ENCODE measurements around the gene ARHGAP24. TPM values are rescaled to one million over a fixed set of nuclear protein-coding genes. Genes with fewer than 3 reads are reported as not detected.

ARHGAP24 gene
- total and polyA plus RNA-seq, 10 of the 15 experiments (the other 5 are each of a cell fraction or from before 2014, with no cell fraction given): 0.10 to 4.2 (median 0.52) TPM

DNA sequence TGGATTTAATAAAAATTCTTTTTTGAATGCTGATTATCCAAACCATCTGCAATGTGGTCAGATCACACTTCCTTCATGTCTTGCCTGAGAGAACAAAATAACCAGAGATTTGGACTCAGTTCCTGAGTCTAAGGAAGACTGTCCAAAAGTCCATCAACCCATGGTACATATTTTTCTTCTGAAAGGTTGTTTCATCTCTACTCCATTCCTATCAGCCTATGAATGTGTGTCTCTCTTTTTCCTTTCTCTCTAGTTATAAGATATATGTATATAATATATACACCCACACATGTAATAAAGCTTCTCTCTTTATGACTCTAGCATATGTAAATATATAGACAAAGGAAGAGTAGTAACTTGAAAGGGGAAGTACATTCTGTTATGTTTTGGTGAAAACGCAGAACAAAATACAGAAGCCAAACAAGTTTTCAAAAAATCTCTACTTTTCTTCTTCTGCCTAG, 226.9 kb downstream of the ARHGAP24 start (continued):
- no peak for TF ChIP-seq SMARCA5 (IDR thresholded peaks at IDR 0.05)
- TF ChIP-seq ZNF384 (IDR thresholded peaks at IDR 0.05; ENCODE audit: borderline replicate concordance, low read depth, low read length): no peak
- TF ChIP-seq, protein P1, sequence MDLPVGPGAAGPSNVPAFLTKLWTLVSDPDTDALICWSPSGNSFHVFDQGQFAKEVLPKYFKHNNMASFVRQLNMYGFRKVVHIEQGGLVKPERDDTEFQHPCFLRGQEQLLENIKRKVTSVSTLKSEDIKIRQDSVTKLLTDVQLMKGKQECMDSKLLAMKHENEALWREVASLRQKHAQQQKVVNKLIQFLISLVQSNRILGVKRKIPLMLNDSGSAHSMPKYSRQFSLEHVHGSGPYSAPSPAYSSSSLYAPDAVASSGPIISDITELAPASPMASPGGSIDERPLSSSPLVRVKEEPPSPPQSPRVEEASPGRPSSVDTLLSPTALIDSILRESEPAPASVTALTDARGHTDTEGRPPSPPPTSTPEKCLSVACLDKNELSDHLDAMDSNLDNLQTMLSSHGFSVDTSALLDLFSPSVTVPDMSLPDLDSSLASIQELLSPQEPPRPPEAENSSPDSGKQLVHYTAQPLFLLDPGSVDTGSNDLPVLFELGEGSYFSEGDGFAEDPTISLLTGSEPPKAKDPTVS (IDR thresholded peaks at IDR 0.05; ENCODE audit: low read depth, low read length): no peak
- no peak for TF ChIP-seq STAT1 (conservative IDR thresholded peaks at IDR 0.05)
- TF ChIP-seq, protein P2, sequence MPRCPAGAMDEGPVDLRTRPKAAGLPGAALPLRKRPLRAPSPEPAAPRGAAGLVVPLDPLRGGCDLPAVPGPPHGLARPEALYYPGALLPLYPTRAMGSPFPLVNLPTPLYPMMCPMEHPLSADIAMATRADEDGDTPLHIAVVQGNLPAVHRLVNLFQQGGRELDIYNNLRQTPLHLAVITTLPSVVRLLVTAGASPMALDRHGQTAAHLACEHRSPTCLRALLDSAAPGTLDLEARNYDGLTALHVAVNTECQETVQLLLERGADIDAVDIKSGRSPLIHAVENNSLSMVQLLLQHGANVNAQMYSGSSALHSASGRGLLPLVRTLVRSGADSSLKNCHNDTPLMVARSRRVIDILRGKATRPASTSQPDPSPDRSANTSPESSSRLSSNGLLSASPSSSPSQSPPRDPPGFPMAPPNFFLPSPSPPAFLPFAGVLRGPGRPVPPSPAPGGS (IDR thresholded peaks at IDR 0.05; ENCODE audit: borderline replicate concordance, insufficient read depth, low read depth, low read length, poor library complexity, severe bottlenecking): no peak
- peak; percentile 53 for TF ChIP-seq RUNX3 (IDR thresholded peaks at IDR 0.05; ENCODE audit: low read length)
- TF ChIP-seq ATF7 (IDR thresholded peaks at IDR 0.05; ENCODE audit: low read depth): peak; percentile 73
- TF ChIP-seq IRF4 (IDR thresholded peaks at IDR 0.05; ENCODE audit: low read depth, low read length): peak; percentile 62; the same call in 1 of the 2 replicates
- no peak for TF ChIP-seq TCF3 (IDR thresholded peaks at IDR 0.05; ENCODE audit: borderline replicate concordance, insufficient read depth, low read depth, low read length)
- TF ChIP-seq, protein P3, sequence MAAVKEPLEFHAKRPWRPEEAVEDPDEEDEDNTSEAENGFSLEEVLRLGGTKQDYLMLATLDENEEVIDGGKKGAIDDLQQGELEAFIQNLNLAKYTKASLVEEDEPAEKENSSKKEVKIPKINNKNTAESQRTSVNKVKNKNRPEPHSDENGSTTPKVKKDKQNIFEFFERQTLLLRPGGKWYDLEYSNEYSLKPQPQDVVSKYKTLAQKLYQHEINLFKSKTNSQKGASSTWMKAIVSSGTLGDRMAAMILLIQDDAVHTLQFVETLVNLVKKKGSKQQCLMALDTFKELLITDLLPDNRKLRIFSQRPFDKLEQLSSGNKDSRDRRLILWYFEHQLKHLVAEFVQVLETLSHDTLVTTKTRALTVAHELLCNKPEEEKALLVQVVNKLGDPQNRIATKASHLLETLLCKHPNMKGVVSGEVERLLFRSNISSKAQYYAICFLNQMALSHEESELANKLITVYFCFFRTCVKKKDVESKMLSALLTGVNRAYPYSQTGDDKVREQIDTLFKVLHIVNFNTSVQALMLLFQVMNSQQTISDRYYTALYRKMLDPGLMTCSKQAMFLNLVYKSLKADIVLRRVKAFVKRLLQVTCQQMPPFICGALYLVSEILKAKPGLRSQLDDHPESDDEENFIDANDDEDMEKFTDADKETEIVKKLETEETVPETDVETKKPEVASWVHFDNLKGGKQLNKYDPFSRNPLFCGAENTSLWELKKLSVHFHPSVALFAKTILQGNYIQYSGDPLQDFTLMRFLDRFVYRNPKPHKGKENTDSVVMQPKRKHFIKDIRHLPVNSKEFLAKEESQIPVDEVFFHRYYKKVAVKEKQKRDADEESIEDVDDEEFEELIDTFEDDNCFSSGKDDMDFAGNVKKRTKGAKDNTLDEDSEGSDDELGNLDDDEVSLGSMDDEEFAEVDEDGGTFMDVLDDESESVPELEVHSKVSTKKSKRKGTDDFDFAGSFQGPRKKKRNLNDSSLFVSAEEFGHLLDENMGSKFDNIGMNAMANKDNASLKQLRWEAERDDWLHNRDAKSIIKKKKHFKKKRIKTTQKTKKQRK (IDR thresholded peaks at IDR 0.05; ENCODE audit: low read depth, low read length): no peak
- no peak for TF ChIP-seq MXI1 (IDR thresholded peaks at IDR 0.05; ENCODE audit: low read depth, low read length)
- TF ChIP-seq PML (IDR thresholded peaks at IDR 0.05; ENCODE audit: low read length): no peak
- TF ChIP-seq, protein P4, sequence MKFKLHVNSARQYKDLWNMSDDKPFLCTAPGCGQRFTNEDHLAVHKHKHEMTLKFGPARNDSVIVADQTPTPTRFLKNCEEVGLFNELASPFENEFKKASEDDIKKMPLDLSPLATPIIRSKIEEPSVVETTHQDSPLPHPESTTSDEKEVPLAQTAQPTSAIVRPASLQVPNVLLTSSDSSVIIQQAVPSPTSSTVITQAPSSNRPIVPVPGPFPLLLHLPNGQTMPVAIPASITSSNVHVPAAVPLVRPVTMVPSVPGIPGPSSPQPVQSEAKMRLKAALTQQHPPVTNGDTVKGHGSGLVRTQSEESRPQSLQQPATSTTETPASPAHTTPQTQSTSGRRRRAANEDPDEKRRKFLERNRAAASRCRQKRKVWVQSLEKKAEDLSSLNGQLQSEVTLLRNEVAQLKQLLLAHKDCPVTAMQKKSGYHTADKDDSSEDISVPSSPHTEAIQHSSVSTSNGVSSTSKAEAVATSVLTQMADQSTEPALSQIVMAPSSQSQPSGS (IDR thresholded peaks at IDR 0.05; ENCODE audit: low read length): peak; percentile 92
- TF ChIP-seq HCFC1 (IDR thresholded peaks at IDR 0.05; ENCODE audit: low read length): no peak
- TF ChIP-seq CHD1 (IDR thresholded peaks at IDR 0.05; ENCODE audit: low read depth, low read length): no peak
- TF ChIP-seq SRF (IDR thresholded peaks at IDR 0.05; ENCODE audit: low read depth in 2 of 2, low read length in 2 of 2): no peak
- TF ChIP-seq MEF2A (IDR thresholded peaks at IDR 0.05; ENCODE audit: insufficient read depth, low read depth, low read length): peak; percentile 77; the same call in 1 of the 2 replicates
- no peak for TF ChIP-seq RFX5 (IDR thresholded peaks at IDR 0.05; ENCODE audit: low read depth, low read length)
- TF ChIP-seq JUNB (IDR thresholded peaks at IDR 0.05): peak; percentile 96
- TF ChIP-seq EP300 (IDR thresholded peaks at IDR 0.05; ENCODE audit: borderline replicate concordance in 1 of 2, control insufficient read depth in 1 of 2, low read depth in 2 of 2, low read length in 2 of 2): peak; percentile 61 to 62; a peak in 2 of 4 replicates
- no peak for TF ChIP-seq MYB (IDR thresholded peaks at IDR 0.05; ENCODE audit: borderline replicate concordance, low read depth, low read length)
- no peak; a peak in 1 of 4 replicates for TF ChIP-seq BHLHE40 (IDR thresholded peaks at IDR 0.05; ENCODE audit: borderline replicate concordance in 1 of 2, low read depth in 2 of 2, low read length in 1 of 2)
- no peak for TF ChIP-seq CREB1 (IDR thresholded peaks at IDR 0.05; ENCODE audit: low read depth)
- TF ChIP-seq ZNF217 (IDR thresholded peaks at IDR 0.05): peak; percentile 98
- TF ChIP-seq TCF7 (IDR thresholded peaks at IDR 0.05; ENCODE audit: borderline replicate concordance): no peak
